Large intestine (tissue), 3 donors: ENCODE data around the gene OCA2. TPM values are rescaled to one million over a fixed set of nuclear protein-coding genes. Genes with fewer than 3 reads are reported as not detected.

Experiments
- DNase-seq, 2 donors: peaks; one replicate each; pipeline versions ENCODE4 v3.0.0 to v3.0.0-alpha.2; 2013
- H3K27ac ChIP-seq: one replicate; pipeline ENCODE4 v1.5.1; 2013; ENCODE audit warnings: low read length
- H3K27me3 ChIP-seq: 2 replicates; pipeline ENCODE4 v1.6.1; 2013; ENCODE audit warnings: low read length; ENCODE audit not compliant: control insufficient read depth, insufficient read depth
- H3K36me3 ChIP-seq: 2 replicates; pipeline ENCODE4 v1.6.1; 2013; ENCODE audit warnings: low read length; ENCODE audit not compliant: control insufficient read depth, insufficient read depth
- H3K4me1 ChIP-seq: one replicate; pipeline ENCODE4 v1.6.1; 2013; ENCODE audit warnings: low read length; ENCODE audit not compliant: control insufficient read depth, insufficient read depth
- H3K4me3 ChIP-seq: one replicate; pipeline ENCODE4 v1.5.1; 2013; ENCODE audit warnings: low read length
- H3K9me3 ChIP-seq: one replicate; pipeline ENCODE4 v1.6.1; 2013; ENCODE audit warnings: mild to moderate bottlenecking, low read depth, low read length, moderate library complexity; ENCODE audit not compliant: control insufficient read depth
- WGBS: methylation state at CpG from one replicate; pipeline ENCODE4 v1.1.5; 2013; ENCODE audit warnings: low lambda C conversion rate; ENCODE audit not compliant: insufficient coverage; 5-methylcytosine and 5-hydroxymethylcytosine counted together
- polyA plus RNA-seq: library from polyadenylated mRNA; unstranded; fragments of 120-200 nt; gene quantifications from one replicate; pipeline ENCODE4 v1.2.1, GENCODE V29; 2013

Gene OCA2
- polyA plus RNA-seq, 1 donor = 6.5 TPM

DNA sequence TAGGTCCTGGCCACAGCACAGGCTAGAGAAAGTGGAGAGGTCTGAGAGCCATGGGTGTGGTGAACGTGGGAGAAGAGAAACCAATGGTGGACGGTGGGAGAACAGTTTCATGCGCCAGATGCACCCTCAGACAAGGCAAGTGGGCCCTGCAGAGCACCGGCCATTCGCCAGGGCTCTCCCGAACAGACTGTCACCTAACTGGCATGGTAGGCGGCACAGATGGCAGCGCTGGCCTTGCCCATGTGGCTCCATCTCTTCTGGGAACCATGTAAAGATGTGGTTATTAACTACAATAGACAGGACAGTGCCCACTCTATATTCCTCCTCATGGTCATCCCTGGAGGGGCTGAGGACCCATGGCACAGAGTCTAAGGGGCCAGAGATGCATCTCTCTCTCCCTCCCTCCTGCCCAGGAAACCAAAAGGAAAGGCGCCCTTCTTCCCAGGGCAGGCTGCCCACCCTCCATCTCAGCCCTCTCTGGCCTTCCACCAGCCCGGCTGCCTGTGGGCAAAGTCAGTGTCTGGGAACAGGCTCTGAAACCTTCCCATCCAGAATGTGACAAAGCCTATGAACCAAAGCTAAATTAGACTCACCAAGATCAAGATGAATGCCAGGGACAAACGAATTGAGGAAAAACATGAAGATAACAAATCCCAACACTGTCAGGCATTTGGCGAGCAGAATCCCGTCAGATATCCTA lies 147.8 kb downstream of the OCA2 start:
- no CpG with 5 or more reads among the region's 13 CpGs for WGBS
- Histone ChIP-seq H3K27ac (no peak overlapping the region), H3K4me3 (no peak overlapping the region), H3K9me3 (no peaks in the 10 kb centered on the region), H3K4me1 (no peaks in the 10 kb centered on the region), H3K36me3 (no peaks in the 10 kb centered on the region), H3K27me3 (no peaks in the 10 kb centered on the region)
- no peak for DNase-seq

DNA sequence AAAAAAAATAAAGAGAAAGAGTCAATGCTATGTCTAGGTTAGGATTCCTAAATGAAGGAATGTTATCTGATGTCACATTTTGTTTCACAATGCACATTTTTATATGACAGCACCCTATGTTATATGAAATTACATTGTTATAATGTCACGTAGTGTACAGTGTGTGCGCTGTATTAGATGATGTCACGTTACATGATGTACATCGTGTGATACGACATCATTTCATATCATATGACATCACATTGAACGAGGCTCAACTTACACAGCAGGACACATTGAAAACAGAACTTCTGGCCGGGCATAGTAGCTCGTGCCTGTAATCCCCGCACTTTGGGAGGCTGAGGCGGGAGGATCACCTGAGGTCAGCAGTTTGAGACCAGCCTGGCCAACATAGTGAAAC lies 150.0 kb downstream of the OCA2 start:
- H3K27me3 ChIP-seq = no peaks in the 10 kb centered on the region
- no peaks in the 10 kb centered on the region for H3K36me3 ChIP-seq
- no peak for DNase-seq
- no peaks in the 10 kb centered on the region for H3K9me3 ChIP-seq
- no CpG with 5 or more reads among the region's 10 CpGs for WGBS
- H3K4me3 ChIP-seq = no peak overlapping the region
- no peaks in the 10 kb centered on the region for H3K4me1 ChIP-seq
- H3K27ac ChIP-seq = no peak overlapping the region

DNA sequence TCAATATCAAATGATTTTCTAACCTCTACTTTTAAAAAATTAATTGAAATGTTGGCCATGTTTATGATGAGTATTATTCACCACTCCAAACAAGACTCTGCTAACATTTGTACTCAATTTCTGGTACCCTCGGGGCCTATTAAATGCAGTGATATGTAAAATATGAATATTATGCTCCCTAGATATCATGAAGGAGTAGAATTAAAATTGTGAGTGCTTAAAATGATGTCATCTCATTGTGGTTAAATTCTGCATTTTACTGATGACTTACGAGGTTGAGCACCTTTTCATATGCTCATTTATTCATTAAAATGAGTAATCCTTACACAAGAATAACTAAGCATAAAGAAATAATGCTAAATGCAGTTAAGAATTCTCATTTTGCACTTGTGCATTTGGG lies 159.9 kb downstream of the OCA2 start:
- Histone ChIP-seq H3K4me3 (no peak overlapping the region), H3K4me1 (no peaks in the 10 kb centered on the region), H3K27ac (no peak overlapping the region), H3K36me3 (no peaks in the 10 kb centered on the region), H3K9me3 (no peaks in the 10 kb centered on the region), H3K27me3 (no peaks in the 10 kb centered on the region)
- no CpG with 5 or more reads among the region's 2 CpGs for WGBS
- no peak for DNase-seq

DNA sequence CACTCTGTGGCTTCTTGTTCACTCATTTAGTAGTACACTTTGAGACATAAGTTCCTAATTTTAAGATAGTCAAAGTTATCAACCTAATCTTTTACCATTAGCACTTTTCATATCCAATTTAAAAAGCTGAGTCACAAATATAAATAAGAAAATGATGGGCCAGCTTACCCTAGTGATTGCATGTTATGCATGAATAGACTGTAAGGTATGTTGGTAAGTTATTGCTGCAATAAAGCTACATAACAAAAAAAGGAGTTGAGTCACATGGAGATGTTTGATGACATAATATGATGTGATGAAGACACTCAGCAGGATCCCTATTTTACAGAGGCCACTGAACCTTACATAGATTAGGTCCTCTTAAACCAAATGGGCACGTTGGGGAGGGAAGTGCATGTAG lies 161.3 kb downstream of the OCA2 start:
- H3K4me1 ChIP-seq = no peaks in the 10 kb centered on the region
- H3K4me3 ChIP-seq = no peak overlapping the region
- no peaks in the 10 kb centered on the region for H3K36me3 ChIP-seq
- H3K27me3 ChIP-seq = no peaks in the 10 kb centered on the region
- WGBS = no CpG with 5 or more reads among the region's 1 CpG
- H3K9me3 ChIP-seq = no peaks in the 10 kb centered on the region
- H3K27ac ChIP-seq = no peak overlapping the region
- no peak for DNase-seq

DNA sequence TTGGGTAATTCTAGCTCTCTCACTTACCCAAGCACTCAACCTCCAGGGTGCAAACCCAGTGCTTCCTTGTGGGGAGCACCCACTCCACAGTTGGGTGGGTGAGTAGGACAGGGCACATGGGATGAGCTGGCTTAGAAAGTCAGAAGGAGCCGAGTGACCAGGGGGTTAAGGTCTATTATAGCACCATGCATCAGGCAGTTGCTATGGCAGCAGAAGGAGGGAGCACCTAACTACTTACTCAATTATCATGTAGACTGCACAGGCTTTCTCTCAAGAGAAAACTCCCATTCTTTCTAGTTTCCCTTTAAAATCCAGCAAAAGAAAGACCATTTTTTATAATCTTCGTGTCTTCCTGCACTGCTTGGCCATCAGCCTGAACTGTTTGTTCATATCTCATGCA lies 163.0 kb downstream of the OCA2 start:
- no peaks in the 10 kb centered on the region for H3K9me3 ChIP-seq
- no peak overlapping the region for H3K27ac ChIP-seq
- WGBS = no CpG with 5 or more reads among the region's 2 CpGs
- H3K27me3 ChIP-seq = no peaks in the 10 kb centered on the region
- no peaks in the 10 kb centered on the region for H3K4me1 ChIP-seq
- DNase-seq = no peak
- H3K36me3 ChIP-seq = no peaks in the 10 kb centered on the region
- H3K4me3 ChIP-seq = no peak overlapping the region

DNA sequence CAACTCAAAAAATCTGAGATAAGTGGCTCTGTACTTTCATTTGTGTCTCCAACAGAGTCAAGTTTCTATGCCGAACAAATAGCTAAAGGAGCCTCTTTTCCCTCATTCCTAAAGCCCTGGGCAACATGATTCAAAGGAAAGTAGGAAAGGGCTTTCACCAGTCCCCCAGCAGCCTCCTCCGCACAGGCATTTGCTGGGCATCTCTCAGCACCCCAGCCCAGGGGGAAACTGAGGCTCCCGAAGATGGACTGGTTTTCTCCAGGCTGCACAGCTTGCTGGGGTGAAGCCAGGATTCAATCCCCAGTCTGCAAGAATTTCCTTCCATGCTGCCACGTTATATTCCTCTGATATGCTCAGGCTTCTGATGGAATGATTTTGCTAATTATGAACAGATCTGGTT lies 163.8 kb downstream of the OCA2 start:
- DNase-seq = no peak
- H3K27ac ChIP-seq = no peak overlapping the region
- no peaks in the 10 kb centered on the region for H3K4me1 ChIP-seq
- WGBS = no CpG with 5 or more reads among the region's 4 CpGs
- H3K4me3 ChIP-seq = no peak overlapping the region
- H3K36me3 ChIP-seq = no peaks in the 10 kb centered on the region
- no peaks in the 10 kb centered on the region for H3K27me3 ChIP-seq
- H3K9me3 ChIP-seq = no peaks in the 10 kb centered on the region

DNA sequence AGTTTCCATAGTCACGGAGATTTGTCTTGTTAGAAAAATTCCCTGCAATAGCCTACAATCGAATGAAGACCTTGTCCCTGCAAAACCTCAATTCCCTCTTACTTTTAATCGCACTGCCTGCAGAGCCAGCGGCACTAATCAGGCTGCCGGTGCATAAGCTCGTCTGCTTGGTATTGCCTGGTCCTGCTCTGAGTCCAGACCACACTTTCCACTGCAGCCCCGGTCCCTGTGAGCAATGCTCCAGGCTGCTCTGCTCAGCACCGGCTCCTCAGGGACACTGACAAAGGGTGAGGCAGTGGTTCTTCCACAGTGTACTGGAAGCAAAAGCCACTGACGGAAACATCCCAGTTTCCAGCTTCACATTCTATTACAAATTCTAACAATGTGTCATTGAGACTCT lies 164.3 kb downstream of the OCA2 start:
- Histone ChIP-seq H3K9me3 (no peaks in the 10 kb centered on the region), H3K4me1 (no peaks in the 10 kb centered on the region), H3K4me3 (no peak overlapping the region), H3K27me3 (no peaks in the 10 kb centered on the region), H3K36me3 (no peaks in the 10 kb centered on the region), H3K27ac (no peak overlapping the region)
- no CpG with 5 or more reads among the region's 9 CpGs for WGBS
- no peak for DNase-seq

DNA sequence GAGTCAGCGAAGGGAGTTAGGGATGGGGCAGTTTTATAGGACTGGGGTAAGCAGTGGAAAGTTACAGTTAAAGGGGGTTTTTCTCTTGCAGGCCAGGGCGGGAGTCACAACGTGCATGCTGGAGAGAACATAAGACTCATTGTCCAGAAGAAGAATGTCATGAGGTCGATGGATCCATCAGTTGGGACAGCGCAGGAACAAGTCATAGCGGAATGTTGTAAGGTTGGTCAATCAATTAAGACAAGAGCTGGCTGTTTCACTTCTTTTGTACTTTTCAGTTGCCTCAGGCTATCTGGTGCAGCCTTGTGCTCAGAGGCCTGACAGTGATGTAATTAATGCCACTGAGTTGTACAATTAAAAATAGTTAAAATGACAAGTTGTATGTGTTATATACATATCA lies 165.6 kb downstream of the OCA2 start:
- no peak for DNase-seq
- 100% methylated on average over 2 of the region's 6 CpGs for WGBS
- Histone ChIP-seq H3K4me3 (no peak overlapping the region), H3K9me3 (no peaks in the 10 kb centered on the region), H3K36me3 (no peaks in the 10 kb centered on the region), H3K27ac (no peak overlapping the region), H3K27me3 (no peaks in the 10 kb centered on the region), H3K4me1 (no peaks in the 10 kb centered on the region)

DNA sequence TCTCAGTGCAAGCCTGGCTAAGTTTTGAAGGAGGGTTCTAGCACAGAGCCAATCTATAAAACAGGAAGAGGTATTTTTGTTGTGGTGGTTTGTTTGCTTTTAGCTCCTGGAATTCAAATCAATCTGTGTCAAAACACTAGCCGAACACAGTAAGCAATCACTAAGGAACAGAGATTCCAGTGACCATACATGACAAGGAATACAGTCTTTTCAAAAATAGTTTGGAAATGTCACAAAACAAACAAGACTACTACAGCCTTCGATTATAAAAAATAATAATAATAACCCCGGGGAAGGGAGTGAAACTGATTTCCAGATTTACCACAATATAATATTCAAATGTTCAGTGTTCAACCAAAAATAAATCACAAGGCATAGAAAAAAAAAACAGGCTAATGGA lies 166.5 kb downstream of the OCA2 start:
- Histone ChIP-seq H3K4me1 (no peaks in the 10 kb centered on the region), H3K9me3 (no peaks in the 10 kb centered on the region), H3K4me3 (no peak overlapping the region), H3K27me3 (no peaks in the 10 kb centered on the region), H3K36me3 (no peaks in the 10 kb centered on the region), H3K27ac (no peak overlapping the region)
- 100% methylated on average over 2 of the region's 3 CpGs for WGBS
- DNase-seq = no peak

DNA sequence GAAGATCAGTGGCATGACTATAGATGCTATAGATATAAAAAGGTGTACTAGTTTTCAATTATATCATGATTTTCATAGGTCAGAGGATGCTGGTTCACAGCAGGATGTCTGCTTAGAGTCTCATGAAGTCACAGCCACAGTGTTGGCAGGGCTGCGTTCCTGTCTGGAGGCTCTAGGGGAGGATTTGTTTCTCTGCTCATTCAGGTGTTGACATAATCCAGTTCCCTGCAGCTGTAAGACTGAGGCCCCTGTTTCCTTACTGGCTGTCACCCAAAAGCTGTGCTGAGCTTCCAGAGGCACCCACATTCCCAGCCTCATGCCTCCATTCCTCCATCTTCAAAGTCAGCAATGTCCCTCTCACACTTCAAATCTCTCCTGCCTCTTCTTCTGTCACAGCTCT lies 170.7 kb downstream of the OCA2 start:
- no peak for DNase-seq
- Histone ChIP-seq H3K9me3 (no peaks in the 10 kb centered on the region), H3K36me3 (no peaks in the 10 kb centered on the region), H3K27me3 (no peaks in the 10 kb centered on the region), H3K4me1 (no peaks in the 10 kb centered on the region), H3K4me3 (no peak overlapping the region), H3K27ac (no peak overlapping the region)
- no CpG with 5 or more reads among the region's 1 CpG for WGBS

DNA sequence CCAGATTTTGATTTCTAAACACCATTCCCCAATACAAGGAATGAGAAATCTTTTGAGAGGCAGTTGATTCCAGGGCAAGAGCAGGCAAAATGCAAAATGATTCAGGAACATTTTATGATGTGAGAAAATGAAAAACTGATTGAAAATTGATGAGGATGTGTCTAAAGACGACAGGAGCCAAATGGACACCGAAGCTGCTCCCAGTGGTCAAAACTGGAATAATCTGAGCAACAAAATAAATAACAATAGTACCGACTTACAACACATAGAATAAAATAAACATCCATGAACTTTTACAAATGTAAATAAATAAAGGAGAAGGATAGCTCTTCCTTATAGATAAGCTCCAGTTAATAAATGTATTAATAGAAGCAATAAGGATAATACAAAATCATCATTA lies 186.8 kb downstream of the OCA2 start:
- no peak for DNase-seq
- 78% methylated on average over 2 of the region's 3 CpGs for WGBS
- Histone ChIP-seq H3K4me3 (no peak overlapping the region), H3K27ac (no peak overlapping the region), H3K9me3 (no peaks in the 10 kb centered on the region), H3K36me3 (no peaks in the 10 kb centered on the region), H3K4me1 (no peaks in the 10 kb centered on the region), H3K27me3 (no peaks in the 10 kb centered on the region)
